Suprapubic skin (tissue), 3 donors: ENCODE data around the gene RBM14.

ENCODE experiments used
- CTCF ChIP-seq, 2 donors: fragments of 200-600 bp in 1 of 2; fragments of 450-650 bp in 1 of 2; sonication (generic) in 1 of 2; IDR thresholded peaks; one replicate each; pipeline ENCODE4 v1.5.1; 2016 to 2019; ENCODE audit warnings: antibody characterized with exemption in 2 of 2, mild to moderate bottlenecking in 1 of 2, moderate library complexity in 1 of 2
- POLR2A ChIP-seq, 2 donors: fragments of 450-650 bp; IDR thresholded peaks; one replicate each; pipeline ENCODE4 v1.6.1; 2017; ENCODE audit warnings: antibody characterized with exemption in 2 of 2, mild to moderate bottlenecking in 2 of 2, moderate library complexity in 2 of 2

GRCh38 chr11:66591175-66591574 lies 25.3 kb upstream of the RBM14 start:
- no peak for TF ChIP-seq CTCF (IDR thresholded peaks at IDR 0.05)
- no peak for TF ChIP-seq POLR2A (IDR thresholded peaks at IDR 0.05)
